PC-9 (cell line): Measurements from ENCODE around the gene APOB. TPM values are rescaled to one million over a fixed set of nuclear protein-coding genes. Genes with fewer than 3 reads are reported as not detected.
A peak's percentile ranks its signal among the peaks of the same experiment; 100 is the strongest.

ENCODE experiments used
- BruUV-seq: library from RNA; stranded (reverse); fragments of 400-500 nt; replicated peaks from 2 replicates; lab custom pipeline; 2021; lab: Mats Ljungman, UMichigan
- CTCF ChIA-PET: fragments of 300-600 bp; sonication (Branson Sonifier 250); formaldehyde crosslinking; loops from one replicate; lab custom pipeline; 2022; ENCODE audit warnings: antibody characterized with exemption; lab: Charles Lee
- POLR2A ChIA-PET: fragments of 300-600 bp; sonication (Branson Sonifier 250); formaldehyde crosslinking; loops from one replicate; lab custom pipeline; 2022; ENCODE audit warnings: antibody characterized with exemption; ENCODE audit not compliant: unreplicated experiment; lab: Charles Lee
- DNase-seq, 2 experiments: peaks; one replicate each; pipeline versions ENCODE4 v3.0.0 to v3.0.0-alpha.2; 2015 to 2022; ENCODE audit warnings: mixed read lengths in 1 of 2
- H2AFZ ChIP-seq: fragments of 200-600 bp; sonication (generic); 2 replicates; pipeline ENCODE4 v1.8.1; 2017; ENCODE audit warnings: antibody characterized with exemption
- H3F3A ChIP-seq: fragments of 200-600 bp; sonication (generic); 2 replicates; pipeline ENCODE4 v1.8.1; 2017; ENCODE audit warnings: antibody characterized with exemption, mild to moderate bottlenecking, low read depth; ENCODE audit not compliant: insufficient read depth
- H3K27ac ChIP-seq: fragments of 200-600 bp; sonication (generic); 2 replicates; pipeline ENCODE4 v1.6.1; 2016; ENCODE audit warnings: mixed run types
- H3K27me3 ChIP-seq: fragments of 200-600 bp; sonication (generic); 2 replicates; pipeline ENCODE4 v1.6.1; 2016; ENCODE audit warnings: low read depth, mixed run types; ENCODE audit not compliant: insufficient read depth
- H3K36me3 ChIP-seq: fragments of 200-600 bp; sonication (generic); 2 replicates; pipeline ENCODE4 v1.6.1; 2016; ENCODE audit warnings: low read depth, mixed run types
- H3K4me1 ChIP-seq: fragments of 200-600 bp; sonication (generic); replicated peaks from 2 replicates; pipeline ENCODE4 v1.6.1; 2016; ENCODE audit warnings: mixed run types; ENCODE audit not compliant: insufficient read depth
- H3K4me2 ChIP-seq: fragments of 200-600 bp; sonication (generic); 2 replicates; pipeline ENCODE4 v1.6.1; 2017; ENCODE audit warnings: mixed run types
- H3K4me3 ChIP-seq: fragments of 200-600 bp; sonication (generic); 2 replicates; pipeline ENCODE4 v1.6.1; 2016; ENCODE audit warnings: mixed run types
- H3K79me2 ChIP-seq: fragments of 200-600 bp; sonication (generic); 2 replicates; pipeline ENCODE4 v1.6.1; 2017; ENCODE audit warnings: low read depth, mixed run types
- H3K9me2 ChIP-seq: fragments of 200-600 bp; sonication (generic); 2 replicates; pipeline ENCODE4 v1.8.1; 2017; ENCODE audit warnings: mild to moderate bottlenecking; ENCODE audit not compliant: insufficient read depth
- H3K9me3 ChIP-seq: fragments of 200-600 bp; sonication (generic); 2 replicates; pipeline ENCODE4 v1.8.1; 2016; ENCODE audit warnings: low read depth; ENCODE audit not compliant: insufficient read depth
- H4K20me1 ChIP-seq: fragments of 200-600 bp; sonication (generic); 2 replicates; pipeline ENCODE4 v1.8.1; 2017; ENCODE audit not compliant: insufficient read depth
- EZH2 ChIP-seq: fragments of 200-600 bp; sonication (generic); IDR thresholded peaks from 2 replicates; pipeline ENCODE4 v1.8.0; 2017; ENCODE audit warnings: antibody characterized with exemption, low read depth
- intact Hi-C: fragments of 100-400 bp; cut with micrococcal nuclease; formaldehyde crosslinking; loops from one replicate; pipeline ENCODE4 v1.10.0; 2022; ENCODE audit not compliant: unreplicated experiment
- total RNA-seq: library from RNA; stranded (reverse); gene quantifications from 2 replicates; pipeline ENCODE4 v1.2.3, GENCODE V29; 2021
- TF ChIP-seq, protein P1 (sequence below): fragments of 200-600 bp; sonication (generic); conservative IDR thresholded peaks from 2 replicates; pipeline ENCODE4 v1.6.1; 2017; ENCODE audit warnings: mixed run types, antibody characterized with exemption, mild to moderate bottlenecking, moderate library complexity

APOB gene
- total RNA-seq, 1 experiment from 2014 or later = not detected

DNA sequence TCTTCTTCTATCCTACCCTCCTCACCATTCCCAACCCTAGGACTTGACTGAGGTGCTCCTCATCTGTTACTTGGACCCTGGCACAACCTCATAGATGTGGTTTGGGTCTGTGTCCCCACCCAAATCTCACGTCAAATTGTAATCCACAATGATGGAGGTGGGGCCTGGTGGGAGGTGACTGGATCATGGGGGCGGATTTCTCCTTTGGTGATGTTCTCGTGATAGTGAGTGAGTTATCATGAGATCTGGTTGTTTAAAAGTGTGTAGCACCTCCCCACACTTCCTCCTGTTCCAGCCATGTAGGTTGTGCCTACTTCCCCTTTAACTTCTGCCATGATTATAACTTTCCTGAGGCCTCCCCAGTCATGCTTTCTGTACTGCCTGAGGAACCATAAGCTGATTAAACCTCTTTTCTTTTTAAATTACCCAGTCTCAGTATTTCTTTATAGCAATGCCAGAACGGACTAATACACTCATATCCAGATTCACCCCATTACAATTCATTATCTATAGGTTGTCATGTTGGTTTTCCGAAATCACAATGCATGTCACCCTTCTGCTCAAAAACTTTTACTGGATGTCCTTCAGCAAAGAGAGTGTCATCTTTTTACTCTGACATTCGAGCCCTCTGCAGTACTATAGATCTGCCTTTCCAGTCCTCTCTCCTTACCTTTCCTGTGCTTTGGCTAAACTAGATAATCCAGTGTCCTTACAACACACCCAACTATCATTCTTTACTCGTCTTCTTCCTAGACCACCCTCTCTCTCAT, 45.7 kb downstream of the APOB start:
- Histone ChIP-seq H2AFZ (no peak overlapping the region), H3K27ac (no peak overlapping the region), H3K9me3 (no peaks in the 10 kb centered on the region), H3K79me2 (no peaks in the 10 kb centered on the region), H3K4me1 (no peaks in the 10 kb centered on the region), H3K36me3 (no peaks in the 10 kb centered on the region), H3K4me3 (no peak overlapping the region), H3K4me2 (no peak overlapping the region), H4K20me1 (no peaks in the 10 kb centered on the region), H3K27me3 (peaks cover 33% of the 10 kb centered on the region), H3K9me2 (no peaks in the 10 kb centered on the region), H3F3A (no peaks in the 10 kb centered on the region)
- intact Hi-C loops = no loop called here
- POLR2A ChIA-PET = no interaction called here
- CTCF ChIA-PET = no interaction called here
- no peak for TF ChIP-seq EZH2
- TF ChIP-seq, protein P1, sequence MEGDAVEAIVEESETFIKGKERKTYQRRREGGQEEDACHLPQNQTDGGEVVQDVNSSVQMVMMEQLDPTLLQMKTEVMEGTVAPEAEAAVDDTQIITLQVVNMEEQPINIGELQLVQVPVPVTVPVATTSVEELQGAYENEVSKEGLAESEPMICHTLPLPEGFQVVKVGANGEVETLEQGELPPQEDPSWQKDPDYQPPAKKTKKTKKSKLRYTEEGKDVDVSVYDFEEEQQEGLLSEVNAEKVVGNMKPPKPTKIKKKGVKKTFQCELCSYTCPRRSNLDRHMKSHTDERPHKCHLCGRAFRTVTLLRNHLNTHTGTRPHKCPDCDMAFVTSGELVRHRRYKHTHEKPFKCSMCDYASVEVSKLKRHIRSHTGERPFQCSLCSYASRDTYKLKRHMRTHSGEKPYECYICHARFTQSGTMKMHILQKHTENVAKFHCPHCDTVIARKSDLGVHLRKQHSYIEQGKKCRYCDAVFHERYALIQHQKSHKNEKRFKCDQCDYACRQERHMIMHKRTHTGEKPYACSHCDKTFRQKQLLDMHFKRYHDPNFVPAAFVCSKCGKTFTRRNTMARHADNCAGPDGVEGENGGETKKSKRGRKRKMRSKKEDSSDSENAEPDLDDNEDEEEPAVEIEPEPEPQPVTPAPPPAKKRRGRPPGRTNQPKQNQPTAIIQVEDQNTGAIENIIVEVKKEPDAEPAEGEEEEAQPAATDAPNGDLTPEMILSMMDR = no peak
- no TSS peak for BruUV-seq
- no peak for DNase-seq

DNA sequence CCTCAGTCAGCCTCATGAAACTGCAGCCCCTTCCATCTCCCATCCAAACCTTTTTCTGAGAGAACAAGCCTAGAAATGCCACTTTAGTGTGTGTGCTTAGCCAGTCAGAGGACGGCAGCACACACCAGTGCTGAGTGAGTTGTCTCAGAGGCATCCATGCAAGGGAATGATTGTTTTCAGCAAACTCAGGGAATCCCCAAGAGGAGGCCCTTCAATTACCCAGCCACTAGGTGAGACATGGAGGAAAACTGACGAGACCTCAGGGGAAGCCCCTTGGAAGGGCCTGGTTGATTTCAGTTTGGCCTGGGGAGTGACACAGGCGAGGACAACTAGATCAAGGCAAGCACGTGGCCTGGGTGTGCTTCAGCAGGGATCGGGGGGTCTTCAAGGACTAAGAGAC, 49.7 kb downstream of the APOB start:
- Histone ChIP-seq H3K27ac (no peak overlapping the region), H2AFZ (no peak overlapping the region), H3F3A (peaks cover 4% of the 10 kb centered on the region; the same call in 1 of the 2 replicates), H4K20me1 (no peaks in the 10 kb centered on the region), H3K4me3 (no peak overlapping the region), H3K27me3 (peaks cover 28% of the 10 kb centered on the region; the same call in 1 of the 2 replicates), H3K4me2 (no peak overlapping the region), H3K9me3 (no peaks in the 10 kb centered on the region), H3K4me1 (0 out of 2 replicates have a peak, but pooled peaks cover 5% of the 10 kb centered on the region), H3K36me3 (no peaks in the 10 kb centered on the region), H3K79me2 (no peaks in the 10 kb centered on the region), H3K9me2 (no peaks in the 10 kb centered on the region)
- intact Hi-C loops = no loop called here
- no TSS peak for BruUV-seq
- CTCF ChIA-PET = no interaction called here
- no peak for TF ChIP-seq EZH2
- TF ChIP-seq, protein P1 = no peak
- POLR2A ChIA-PET = no interaction called here
- DNase-seq = no peak

GRCh38 chr2:20992201-20992711, 51.6 kb downstream of the APOB start:
- H3K4me3 ChIP-seq = no peak overlapping the region
- peaks cover 28% of the 10 kb centered on the region for H3K27me3 ChIP-seq
- no peak for TF ChIP-seq EZH2
- TF ChIP-seq, protein P1 = no peak
- peak; percentile 11 to 52 for DNase-seq
- H3K79me2 ChIP-seq = no peaks in the 10 kb centered on the region
- no peaks in the 10 kb centered on the region for H3K9me3 ChIP-seq
- CTCF ChIA-PET = no interaction called here
- no peak overlapping the region for H3K27ac ChIP-seq
- peaks cover 4% of the 10 kb centered on the region; the same call in 1 of the 2 replicates for H3F3A ChIP-seq
- POLR2A ChIA-PET = no interaction called here
- 0 out of 2 replicates have a peak, but pooled peaks cover 5% of the 10 kb centered on the region for H3K4me1 ChIP-seq
- no peaks in the 10 kb centered on the region for H3K36me3 ChIP-seq
- no peaks in the 10 kb centered on the region for H3K9me2 ChIP-seq
- no peaks in the 10 kb centered on the region for H4K20me1 ChIP-seq
- no peak overlapping the region for H2AFZ ChIP-seq
- no TSS peak for BruUV-seq
- H3K4me2 ChIP-seq = no peak overlapping the region
- intact Hi-C loops = no loop called here
